HG03025 (cell line): ENCODE measurements around the gene TP53I11.

Experiments
- ATAC-seq: cut with Tn5 transposase; IDR thresholded peaks from one replicate; pipeline ENCODE4 v1.9.1; 2021; ENCODE audit warnings: mild to moderate bottlenecking, moderate library complexity; ENCODE audit not compliant: unreplicated experiment, low FRiP score

The TP53I11 gene

GRCh38 chr11:44942029-44942955, 8.4 kb downstream of the TP53I11 start:
- ATAC-seq, result no peak

- ATAC-seq, result no peak
Observed at GRCh38 chr11:44941259-44942021, 9.2 kb downstream of the TP53I11 start.

- ATAC-seq, result no peak
Observed at GRCh38 chr11:44940835-44941234, 9.8 kb downstream of the TP53I11 start.

GRCh38 chr11:44940404-44940803, 10.3 kb downstream of the TP53I11 start:
- no peak for ATAC-seq

- ATAC-seq, result no peak
Observed at GRCh38 chr11:44939673-44940395, 10.8 kb downstream of the TP53I11 start.

- ATAC-seq, result no peak
Observed at GRCh38 chr11:44938066-44938691, 12.5 kb downstream of the TP53I11 start.

- no peak for ATAC-seq
Observed at GRCh38 chr11:44936951-44937543, 13.6 kb downstream of the TP53I11 start.

- no peak for ATAC-seq
Observed at GRCh38 chr11:44936525-44936924, 14.2 kb downstream of the TP53I11 start.

GRCh38 chr11:44934735-44935250, 15.9 kb downstream of the TP53I11 start:
- ATAC-seq, result no peak

GRCh38 chr11:44934110-44934509, 16.6 kb downstream of the TP53I11 start:
- ATAC-seq, result no peak

- no peak for ATAC-seq
Observed at GRCh38 chr11:44931466-44931865, 19.2 kb downstream of the TP53I11 start.

- no peak for ATAC-seq
Observed at GRCh38 chr11:44930588-44931302, 19.9 kb downstream of the TP53I11 start.

- ATAC-seq, result no peak
Observed at GRCh38 chr11:44928816-44929215, 21.9 kb downstream of the TP53I11 start.

- ATAC-seq, result no peak
Observed at GRCh38 chr11:44928144-44928543, 22.5 kb downstream of the TP53I11 start.

GRCh38 chr11:44927174-44927661, 23.5 kb downstream of the TP53I11 start:
- ATAC-seq, result no peak

- ATAC-seq, result no peak
Observed at GRCh38 chr11:44926036-44926435, 24.6 kb downstream of the TP53I11 start.

GRCh38 chr11:44923806-44924205, 26.9 kb downstream of the TP53I11 start:
- no peak for ATAC-seq

GRCh38 chr11:44923115-44923514, 27.6 kb downstream of the TP53I11 start:
- ATAC-seq, result no peak

GRCh38 chr11:44920451-44920850, 30.2 kb downstream of the TP53I11 start:
- no peak for ATAC-seq
